Esophagus squamous epithelium (tissue), 5 donors: Measurements from ENCODE around the gene MAPK7. TPM values are rescaled to one million over a fixed set of nuclear protein-coding genes. Genes with fewer than 3 reads are reported as not detected.

Experiments
- DNase-seq: peaks from one replicate; lab custom pipeline; 2025; lab: John Stamatoyannopoulos, UW
- H3K27ac ChIP-seq, 4 donors: fragments of 200-600 bp; sonication (generic); one replicate each; pipeline ENCODE4 v1.5.1; 2016 to 2019; ENCODE audit warnings: mild to moderate bottlenecking in 1 of 4
- H3K27me3 ChIP-seq, 4 donors: fragments of 200-600 bp; sonication (generic); 1 replicate in 3 of 4; 2 replicates in 1 of 4; pipeline versions ENCODE4 v1.5.1 to v1.6.0; 2017 to 2021; ENCODE audit warnings: antibody characterized with exemption in 1 of 4
- H3K36me3 ChIP-seq, 3 donors: fragments of 200-600 bp; sonication (generic); one replicate each; pipeline ENCODE4 v1.5.1; 2016 to 2019
- H3K4me1 ChIP-seq, 3 donors: fragments of 200-600 bp; sonication (generic); one replicate each; pipeline ENCODE4 v1.5.1; 2017 to 2019
- H3K4me3 ChIP-seq, 4 donors: fragments of 200-600 bp; sonication (generic); 1 replicate in 3 of 4; 2 replicates in 1 of 4; pipeline ENCODE4 v1.5.1; 2016 to 2019; ENCODE audit warnings: mild to moderate bottlenecking in 2 of 4, moderate library complexity in 1 of 4
- H3K9me3 ChIP-seq, 3 donors: fragments of 200-600 bp; sonication (generic); one replicate each; pipeline ENCODE4 v1.5.1; 2016 to 2019
- CTCF ChIP-seq, 6 experiments: fragments of 450-650 bp in 4 of 6; fragments of 200-600 bp in 2 of 6; sonication (generic) in 2 of 6; IDR thresholded peaks; one replicate each; pipeline ENCODE4 v1.5.1; 2016 to 2019; ENCODE audit warnings: antibody characterized with exemption in 6 of 6, mild to moderate bottlenecking in 4 of 6, moderate library complexity in 4 of 6
- POLR2A ChIP-seq, 4 donors: fragments of 450-650 bp; IDR thresholded peaks; one replicate each; pipeline ENCODE4 v1.6.1; 2017; ENCODE audit warnings: antibody characterized with exemption in 4 of 4, mild to moderate bottlenecking in 4 of 4, moderate library complexity in 3 of 4
- WGBS, 2 donors: methylation state at CpG; one replicate each; pipeline ENCODE4 v1.1.5; 2018; 5-methylcytosine and 5-hydroxymethylcytosine counted together
- intact Hi-C: fragments of 100-400 bp; cut with DNase I; formaldehyde crosslinking; loops from one replicate; pipeline ENCODE4 v1.15.0; 2022
- total RNA-seq, 4 donors: library from RNA; depleted of rRNA; stranded (reverse); fragments of >200 nt; gene quantifications; one replicate each; pipeline ENCODE4 v1.1.0, GENCODE V29; 2016
- donor health status: DM: yes; HTN: yes; CAD: no.

The MAPK7 gene
- total RNA-seq, 4 donors from 2014 or later: 22.6 to 39.7 (median 28.1) TPM

DNA sequence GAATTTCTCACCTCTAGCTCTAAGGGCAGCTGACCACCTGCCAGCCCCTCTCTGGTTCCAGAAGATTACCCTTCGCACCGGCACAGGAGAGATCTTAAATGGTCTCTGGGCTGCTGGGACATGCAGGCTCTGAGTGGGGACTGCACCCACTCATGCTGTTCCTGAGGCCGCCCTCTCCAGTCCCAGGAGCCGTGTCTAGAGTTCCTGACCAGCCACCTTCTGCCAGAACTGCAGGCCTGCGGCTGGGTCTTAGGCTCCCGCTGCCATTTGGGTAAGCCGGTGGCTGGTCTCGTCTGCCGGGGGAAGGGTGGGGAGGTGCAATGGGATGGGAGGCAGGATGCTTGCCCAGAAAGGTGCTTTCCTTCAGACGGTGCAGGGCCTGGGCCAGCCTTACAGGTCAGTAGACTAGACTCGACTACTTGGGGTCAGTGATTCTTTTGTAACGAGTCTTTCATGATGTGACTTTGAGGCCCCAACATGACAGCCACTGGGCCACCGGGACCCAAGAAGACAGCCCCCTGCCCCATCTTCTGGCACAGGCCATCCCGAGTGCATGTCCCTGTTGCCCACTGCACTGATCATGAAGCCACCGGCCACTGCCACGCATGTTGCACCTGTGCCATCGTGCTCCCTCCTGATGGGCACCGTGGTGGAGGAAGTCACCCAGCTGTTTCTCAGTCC, 42.2 kb upstream of the MAPK7 start:
- Histone ChIP-seq H3K27me3 (no peaks in the 10 kb centered on the region), H3K36me3 (peaks cover 6 to 65% (median 11%) of the 10 kb centered on the region in 3 donors), H3K9me3 (no peaks in the 10 kb centered on the region), H3K4me3 (no peak overlapping the region), H3K27ac (no peak overlapping the region), H3K4me1 (peaks cover 0 to 18% (median 5%) of the 10 kb centered on the region in 3 donors)
- no peak for TF ChIP-seq POLR2A (IDR thresholded peaks at IDR 0.05)
- no peak for TF ChIP-seq CTCF (IDR thresholded peaks at IDR 0.05)
- no peak for DNase-seq
- WGBS, 2 donors: 86 to 88% methylated on average over 9 to 11 of the region's 18 CpGs
- intact Hi-C loops: no loop called here

DNA sequence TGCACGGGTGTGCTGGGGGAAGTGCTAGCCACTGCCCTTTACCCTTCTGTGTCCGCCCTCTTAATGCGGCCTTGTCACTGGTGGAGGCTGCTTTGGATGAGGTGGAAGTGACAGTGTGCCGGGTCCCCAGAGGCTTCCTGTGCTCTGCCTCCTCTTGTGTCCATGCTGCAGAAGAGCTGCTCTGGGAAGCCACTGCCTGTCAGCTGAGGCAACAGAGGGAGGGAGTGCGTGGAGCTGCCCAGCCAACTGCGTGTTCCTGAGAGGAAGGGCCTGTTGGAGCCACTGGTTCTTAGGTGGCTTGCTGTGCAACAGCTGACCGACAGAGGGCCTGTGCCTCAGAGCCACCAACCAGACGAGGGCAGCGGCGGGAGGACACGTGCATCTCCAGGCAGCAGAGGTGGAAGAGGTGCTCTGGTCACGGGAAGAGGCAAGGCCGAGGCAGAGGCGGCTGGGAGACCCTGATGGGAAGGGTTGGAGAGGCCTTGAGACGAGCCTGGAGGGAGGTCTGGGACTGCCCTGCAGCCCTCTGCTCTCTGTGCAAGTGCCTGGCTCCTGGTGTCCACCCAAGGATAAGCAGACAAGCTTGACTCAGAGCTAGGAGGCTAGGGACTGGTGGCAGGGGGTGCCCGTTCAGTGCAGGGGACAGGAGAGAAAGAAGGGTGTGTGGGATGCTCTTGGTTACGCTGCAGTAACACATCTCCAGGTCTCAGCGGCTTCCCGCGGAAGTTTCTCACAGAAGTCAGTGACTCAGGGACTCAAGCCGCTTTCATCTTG, 41.2 kb upstream of the MAPK7 start:
- intact Hi-C loops: no loop called here
- Histone ChIP-seq H3K4me3 (no peak overlapping the region), H3K36me3 (peaks cover 6 to 55% (median 11%) of the 10 kb centered on the region in 3 donors), H3K9me3 (no peaks in the 10 kb centered on the region), H3K4me1 (peaks cover 0 to 28% (median 11%) of the 10 kb centered on the region in 3 donors), H3K27me3 (no peaks in the 10 kb centered on the region), H3K27ac (peak overlapping the region in 1 of 4 donors; percentile 28)
- TF ChIP-seq CTCF (IDR thresholded peaks at IDR 0.05) (peak in 5 of 6 experiments; percentile 8 to 50 (median 20)), POLR2A (IDR thresholded peaks at IDR 0.05) (no peak)
- 73 to 74% methylated on average over 6 to 12 of the region's 21 CpGs for WGBS, 2 donors
- no peak for DNase-seq

- Histone ChIP-seq H3K9me3 (no peaks in the 10 kb centered on the region), H3K27me3 (no peaks in the 10 kb centered on the region), H3K36me3 (peaks cover 6 to 50% (median 11%) of the 10 kb centered on the region in 3 donors), H3K4me3 (no peak overlapping the region), H3K4me1 (peaks cover 0 to 34% (median 13%) of the 10 kb centered on the region in 3 donors), H3K27ac (peak overlapping the region in 2 of 4 donors; percentile 7 to 28)
- intact Hi-C loops: no loop called here
- 60 to 80% methylated on average over 1 of the region's 2 CpGs for WGBS, 2 donors
- TF ChIP-seq CTCF (IDR thresholded peaks at IDR 0.05) (no peak), POLR2A (IDR thresholded peaks at IDR 0.05) (no peak)
- no peak for DNase-seq
Observed at GRCh38 chr17:19337712-19338023, 40.6 kb upstream of the MAPK7 start.

- intact Hi-C loops: no loop called here
- WGBS, 2 donors: 66 to 93% methylated on average over 3 to 6 of the region's 7 CpGs
- Histone ChIP-seq H3K9me3 (no peaks in the 10 kb centered on the region), H3K27ac (peak overlapping the region in 1 of 4 donors; percentile 7), H3K4me3 (no peak overlapping the region), H3K4me1 (peaks cover 0 to 40% (median 13%) of the 10 kb centered on the region in 3 donors), H3K27me3 (no peaks in the 10 kb centered on the region), H3K36me3 (peaks cover 6 to 43% (median 10%) of the 10 kb centered on the region in 3 donors)
- no peak for DNase-seq
- TF ChIP-seq POLR2A (IDR thresholded peaks at IDR 0.05) (no peak), CTCF (IDR thresholded peaks at IDR 0.05) (peak in 4 of 6 experiments; percentile 59 to 73 (median 60))
Observed at GRCh38 chr17:19338031-19338990, 40.0 kb upstream of the MAPK7 start.
